ENCODE measurements around the gene SHE. TPM values are rescaled to one million over a fixed set of nuclear protein-coding genes. Genes with fewer than 3 reads are reported as not detected.

SHE gene
- total and polyA plus RNA-seq, 2 donors (not counting 1 experiment from before 2014, with no cell fraction given), result not detected

GRCh38 chr1:154496383-154496782, 5.8 kb downstream of the SHE start:
- Histone ChIP-seq H4K20me1 (ENCODE audit: control insufficient read depth, extremely low read depth, insufficient read depth, low read length) (no peaks in the 10 kb centered on the region), H3K79me2 (ENCODE audit: control insufficient read depth, insufficient read depth, low read length) (no peaks in the 10 kb centered on the region), H3K4me3 (replicated peaks in 1 of 4; ENCODE audit: control extremely low read depth in 1 of 4, insufficient read depth in 1 of 4, low read depth in 3 of 4, low read length in 4 of 4) (no peak overlapping the region), H3K9me3 (ENCODE audit: control insufficient read depth, insufficient read depth, low read depth, low read length) (no peaks in the 10 kb centered on the region), H3K27ac (ENCODE audit: insufficient read depth, low read length) (no peak overlapping the region), H3K27me3 (ENCODE audit: control insufficient read depth, insufficient read depth, low read length) (peaks cover 38% of the 10 kb centered on the region), H3K4me1 (ENCODE audit: control insufficient read depth, extremely low read depth, insufficient read depth, low read length) (no peaks in the 10 kb centered on the region), H3K4me2 (ENCODE audit: extremely low read depth, insufficient read depth, low read length) (no peak overlapping the region), H3K36me3 (ENCODE audit: control insufficient read depth, insufficient read depth, low read length) (no peaks in the 10 kb centered on the region), H2AFZ (ENCODE audit: low read length) (no peak overlapping the region), H3K9ac (ENCODE audit: insufficient read depth, low read length) (no peak overlapping the region)
- TF ChIP-seq EZH2 (IDR thresholded peaks at IDR 0.05; ENCODE audit: low read length, missing control alignments) (no peak), CTCF (conservative IDR thresholded peaks at IDR 0.05 in 1 of 2, IDR thresholded peaks at IDR 0.05 in 1 of 2; ENCODE audit: low read depth in 1 of 2, low read length in 2 of 2) (no peak)
- no peak for DNase-seq (ENCODE audit: low read depth in 2 of 2)

- no peak overlapping the region for H3K27ac ChIP-seq (ENCODE audit: insufficient read depth, low read length)
- no peak for DNase-seq (ENCODE audit: low read depth in 2 of 2)
- no peaks in the 10 kb centered on the region for H4K20me1 ChIP-seq (ENCODE audit: control insufficient read depth, extremely low read depth, insufficient read depth, low read length)
- H3K4me2 ChIP-seq (ENCODE audit: extremely low read depth, insufficient read depth, low read length), result no peak overlapping the region
- H3K27me3 ChIP-seq (ENCODE audit: control insufficient read depth, insufficient read depth, low read length), result peaks cover 38% of the 10 kb centered on the region
- no peaks in the 10 kb centered on the region for H3K9me3 ChIP-seq (ENCODE audit: control insufficient read depth, insufficient read depth, low read depth, low read length)
- H3K79me2 ChIP-seq (ENCODE audit: control insufficient read depth, insufficient read depth, low read length), result no peaks in the 10 kb centered on the region
- H3K4me3 ChIP-seq (replicated peaks in 1 of 4; ENCODE audit: control extremely low read depth in 1 of 4, insufficient read depth in 1 of 4, low read depth in 3 of 4, low read length in 4 of 4), result no peak overlapping the region
- H3K9ac ChIP-seq (ENCODE audit: insufficient read depth, low read length), result no peak overlapping the region
- no peaks in the 10 kb centered on the region for H3K4me1 ChIP-seq (ENCODE audit: control insufficient read depth, extremely low read depth, insufficient read depth, low read length)
- H3K36me3 ChIP-seq (ENCODE audit: control insufficient read depth, insufficient read depth, low read length), result no peaks in the 10 kb centered on the region
- TF ChIP-seq EZH2 (IDR thresholded peaks at IDR 0.05; ENCODE audit: low read length, missing control alignments), result no peak
- TF ChIP-seq CTCF (conservative IDR thresholded peaks at IDR 0.05 in 1 of 2, IDR thresholded peaks at IDR 0.05 in 1 of 2; ENCODE audit: low read depth in 1 of 2, low read length in 2 of 2), result no peak
- H2AFZ ChIP-seq (ENCODE audit: low read length), result no peak overlapping the region
Measured at GRCh38 chr1:154495496-154496273, 6.5 kb downstream of the SHE start.

- no peak for DNase-seq (ENCODE audit: low read depth in 2 of 2)
Measured at GRCh38 chr1:154493276-154493675, 8.9 kb downstream of the SHE start.

More at GRCh38 chr1:154493276-154493675, 8.9 kb downstream of the SHE start:
- Histone ChIP-seq H3K4me2 (ENCODE audit: extremely low read depth, insufficient read depth, low read length) (no peak overlapping the region), H4K20me1 (ENCODE audit: control insufficient read depth, extremely low read depth, insufficient read depth, low read length) (no peaks in the 10 kb centered on the region), H3K27me3 (ENCODE audit: control insufficient read depth, insufficient read depth, low read length) (peaks cover 32% of the 10 kb centered on the region), H3K4me3 (replicated peaks in 1 of 4; ENCODE audit: control extremely low read depth in 1 of 4, insufficient read depth in 1 of 4, low read depth in 3 of 4, low read length in 4 of 4) (no peak overlapping the region), H2AFZ (ENCODE audit: low read length) (no peak overlapping the region), H3K4me1 (ENCODE audit: control insufficient read depth, extremely low read depth, insufficient read depth, low read length) (no peaks in the 10 kb centered on the region), H3K9ac (ENCODE audit: insufficient read depth, low read length) (no peak overlapping the region), H3K36me3 (ENCODE audit: control insufficient read depth, insufficient read depth, low read length) (no peaks in the 10 kb centered on the region), H3K79me2 (ENCODE audit: control insufficient read depth, insufficient read depth, low read length) (no peaks in the 10 kb centered on the region), H3K9me3 (ENCODE audit: control insufficient read depth, insufficient read depth, low read depth, low read length) (no peaks in the 10 kb centered on the region), H3K27ac (ENCODE audit: insufficient read depth, low read length) (no peak overlapping the region)
- TF ChIP-seq EZH2 (IDR thresholded peaks at IDR 0.05; ENCODE audit: low read length, missing control alignments) (no peak), CTCF (conservative IDR thresholded peaks at IDR 0.05 in 1 of 2, IDR thresholded peaks at IDR 0.05 in 1 of 2; ENCODE audit: low read depth in 1 of 2, low read length in 2 of 2) (no peak)

Data from fibroblast of lung (primary cell).